Left lobe of liver (tissue), 2 donors: ENCODE results near the gene UPF3A. TPM values are rescaled to one million over a fixed set of nuclear protein-coding genes. Genes with fewer than 3 reads are reported as not detected.
A peak's percentile ranks its signal among the peaks of the same experiment; 100 is the strongest.
"Not testable (repeated sequence)": the region's sequence is repeated elsewhere in the genome, so short reads cannot be mapped to it uniquely, and the experiment has no call there.

Experiments used
- ATAC-seq: fragments of 200-7000 bp; cut with Tn5 transposase; one replicate; pipeline ENCODE4 v1.9.1; 2020; ENCODE audit warnings: mild to moderate bottlenecking, moderate library complexity
- DNase-seq: peaks from one replicate; pipeline ENCODE4 v3.0.0-alpha.2; 2020; ENCODE audit warnings: low spot score
- total RNA-seq: library from RNA; stranded (reverse); gene quantifications from one replicate; pipeline ENCODE4 v1.2.1, GENCODE V29; 2021
- donor health status: DM: no; HTN: no; CAD: no; lungs with moderate emphysema.
- donor health status: DM: no; HTN: yes; CAD: no.

UPF3A gene
- total RNA-seq, 1 donor from 2014 or later, result 22.0 TPM

DNA sequence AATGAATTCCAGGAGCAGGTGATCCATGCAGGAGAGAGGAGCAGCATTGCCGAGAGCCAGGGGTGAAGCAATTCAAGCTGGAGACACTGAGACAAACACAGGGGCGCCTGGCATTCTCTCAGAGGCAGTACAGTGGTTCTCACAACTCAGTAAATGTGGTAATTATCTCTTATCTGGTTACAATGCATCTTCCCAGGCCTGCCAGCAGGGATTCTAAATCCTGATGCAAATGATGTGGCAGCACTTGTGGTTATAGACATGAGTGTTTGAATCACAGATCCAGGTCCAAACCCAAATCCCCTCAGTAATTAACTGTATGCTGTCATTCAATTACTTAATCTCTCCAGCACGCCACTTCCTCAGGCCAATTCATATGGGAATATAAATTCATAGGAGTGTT lies 52.5 kb downstream of the UPF3A start:
- not testable (repeated sequence) for ATAC-seq, DNase-seq

DNA sequence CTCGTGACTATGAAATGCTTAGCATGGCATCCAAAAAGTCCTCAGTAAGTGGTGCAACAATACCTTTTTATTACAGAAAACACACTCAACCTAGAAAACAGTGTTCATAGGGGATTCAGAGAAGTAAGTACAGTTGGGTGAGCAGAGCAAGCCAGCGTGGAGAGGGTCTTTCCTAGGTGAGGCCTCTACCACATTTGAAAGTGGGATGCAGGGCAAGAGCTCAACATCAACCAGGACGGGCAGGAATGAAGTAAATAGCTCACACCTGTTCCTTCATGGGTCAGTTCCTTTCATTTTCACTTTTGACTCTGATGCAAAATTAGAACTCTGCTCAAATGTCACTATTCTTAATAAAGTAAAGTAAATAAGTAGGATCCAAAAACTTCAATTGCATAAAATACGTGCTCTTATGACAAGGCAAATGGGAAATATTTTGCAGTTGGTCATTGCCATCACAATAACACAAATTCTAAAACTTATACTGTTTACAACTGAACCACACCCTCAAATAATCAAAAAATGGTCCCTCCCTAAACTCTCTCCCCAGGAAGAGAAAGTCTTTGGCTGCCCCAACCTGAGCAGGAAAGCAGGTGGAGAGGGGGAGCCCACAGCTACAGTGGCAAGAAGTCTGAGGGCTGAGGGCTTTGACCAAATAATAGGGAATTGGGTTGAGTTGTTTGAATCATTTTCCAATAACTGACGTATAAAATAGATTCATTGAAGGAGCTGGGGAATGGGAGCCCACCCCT lies 53.1 kb downstream of the UPF3A start:
- ATAC-seq (no peak), DNase-seq (no peak)

DNA sequence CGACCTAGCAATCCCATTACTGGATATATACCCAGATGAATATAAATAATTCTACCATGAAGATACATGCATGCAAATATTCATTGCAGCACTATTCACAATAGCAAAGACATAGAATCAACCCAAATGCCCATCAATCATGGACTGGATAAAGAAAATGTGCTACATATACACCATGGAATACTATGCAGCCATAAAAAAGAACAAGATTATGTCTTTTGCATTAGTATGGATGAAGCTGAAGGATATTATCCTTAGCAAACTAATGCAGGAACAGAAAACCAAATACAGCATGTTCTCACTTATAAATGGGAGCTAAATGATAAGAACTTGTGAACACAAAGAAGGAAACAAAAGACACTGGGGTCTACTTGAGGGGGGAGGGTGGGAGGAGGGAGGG lies 55.1 kb downstream of the UPF3A start:
- ATAC-seq, DNase-seq: not testable (repeated sequence)

DNA sequence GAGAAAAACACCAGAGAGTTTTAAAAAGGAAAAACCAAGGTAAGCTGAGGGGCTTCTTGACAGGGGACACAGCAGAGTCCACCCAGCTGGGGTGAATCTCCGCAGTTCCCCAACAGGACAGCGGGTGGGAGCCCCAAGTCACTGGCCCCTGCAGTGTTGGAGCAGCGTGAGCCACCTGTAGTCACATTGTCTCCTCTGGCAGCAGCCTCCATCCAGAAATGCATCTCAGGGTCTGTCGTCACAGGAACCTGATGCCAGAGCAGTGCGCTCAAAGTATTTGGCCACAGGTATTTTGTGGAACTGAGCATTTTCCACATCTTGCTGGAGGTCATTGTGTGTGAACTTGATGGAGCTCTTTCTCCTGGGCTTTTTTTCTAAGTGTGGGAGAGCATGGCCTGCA lies 57.6 kb downstream of the UPF3A start:
- DNase-seq, result no peak
- no peak for ATAC-seq

DNA sequence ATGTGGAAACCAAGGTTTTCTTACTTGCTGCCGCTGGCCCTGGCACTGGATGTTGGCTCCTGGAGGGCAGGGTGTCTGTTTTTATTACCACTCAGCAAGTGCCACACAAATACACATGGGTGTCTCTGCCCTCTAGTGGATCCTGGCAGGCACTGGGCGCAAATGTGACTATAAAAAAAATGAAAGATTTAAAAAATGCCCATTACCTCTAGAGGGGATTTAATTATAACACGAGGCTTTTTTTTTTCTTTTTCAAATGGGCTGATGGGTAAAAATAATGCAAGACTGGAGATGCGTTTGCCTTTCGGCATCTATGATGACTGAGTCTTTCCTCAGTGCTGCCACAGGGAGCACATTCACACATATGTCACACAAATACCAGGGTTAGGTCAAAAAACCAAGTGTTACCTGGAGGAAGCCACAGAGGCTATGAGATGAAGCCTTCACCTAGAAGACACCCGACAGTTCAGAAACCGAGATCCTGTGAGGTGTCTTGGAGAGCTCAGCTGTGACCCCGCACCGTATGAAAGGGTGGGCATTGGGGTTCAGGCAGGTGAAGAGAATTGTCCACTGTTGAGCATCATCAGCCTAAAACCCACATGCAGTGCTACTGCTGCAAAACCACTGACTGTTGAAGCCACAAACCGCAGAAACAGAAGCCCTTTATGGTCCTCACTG lies 58.6 kb downstream of the UPF3A start:
- peak; percentile 89 for ATAC-seq
- DNase-seq, result peak; percentile 63

DNA sequence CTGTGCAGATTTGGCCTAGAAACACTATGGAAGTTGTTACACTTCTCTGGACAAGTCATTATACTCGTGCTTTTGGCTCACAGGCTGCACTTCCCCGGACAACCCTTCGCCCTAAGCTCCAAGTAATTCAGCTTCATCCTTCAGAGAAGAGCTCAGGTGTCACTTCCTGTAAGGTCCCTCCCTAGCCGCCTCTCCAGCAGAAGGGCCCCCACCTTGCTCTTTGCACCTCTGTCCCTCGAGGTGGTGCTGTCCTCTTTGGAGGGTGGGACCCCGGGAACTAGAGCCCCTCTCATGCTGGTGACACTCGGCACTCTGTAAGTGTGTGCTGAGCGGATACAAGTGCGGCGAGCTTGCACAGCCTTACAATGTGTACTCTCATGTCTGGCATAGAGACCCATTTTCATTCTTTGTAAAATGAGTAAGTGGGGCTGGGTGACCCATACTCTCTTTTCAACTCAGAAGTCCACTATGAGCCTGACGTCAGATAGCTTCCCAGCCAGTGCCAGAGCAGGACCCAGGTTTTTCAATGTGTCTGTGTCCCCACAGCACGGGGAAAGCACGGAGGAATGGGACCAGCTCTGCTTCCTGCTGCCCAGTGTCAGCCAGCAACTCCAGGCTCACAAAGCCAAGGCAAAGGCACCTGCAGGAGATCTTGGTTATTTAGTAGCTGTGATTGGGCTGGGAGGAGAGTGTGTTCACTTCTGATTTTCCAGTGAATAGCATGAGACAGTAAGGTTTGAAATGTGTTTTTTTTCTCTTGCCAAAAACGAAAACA lies 59.8 kb downstream of the UPF3A start:
- no peak for ATAC-seq
- DNase-seq, result no peak

DNA sequence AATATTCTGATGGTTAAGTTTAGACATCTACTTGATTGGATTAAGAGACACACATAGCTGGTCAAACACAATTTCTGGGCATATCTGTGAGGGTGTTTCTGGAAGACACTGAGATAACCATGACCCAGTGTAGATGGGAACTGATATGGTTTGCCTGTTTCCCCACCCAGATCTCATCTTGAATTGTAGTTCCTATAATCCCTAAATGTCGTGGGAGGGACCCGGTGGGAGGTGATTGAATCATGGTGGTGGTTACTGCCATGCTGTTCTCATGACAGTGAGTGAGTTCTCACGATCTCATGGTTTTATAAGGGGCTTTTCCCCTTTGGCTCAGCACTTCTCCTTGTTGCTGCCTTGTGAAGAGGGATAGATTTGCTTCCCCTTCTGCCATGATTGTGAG lies 65.9 kb downstream of the UPF3A start:
- not testable (repeated sequence) for ATAC-seq, DNase-seq

DNA sequence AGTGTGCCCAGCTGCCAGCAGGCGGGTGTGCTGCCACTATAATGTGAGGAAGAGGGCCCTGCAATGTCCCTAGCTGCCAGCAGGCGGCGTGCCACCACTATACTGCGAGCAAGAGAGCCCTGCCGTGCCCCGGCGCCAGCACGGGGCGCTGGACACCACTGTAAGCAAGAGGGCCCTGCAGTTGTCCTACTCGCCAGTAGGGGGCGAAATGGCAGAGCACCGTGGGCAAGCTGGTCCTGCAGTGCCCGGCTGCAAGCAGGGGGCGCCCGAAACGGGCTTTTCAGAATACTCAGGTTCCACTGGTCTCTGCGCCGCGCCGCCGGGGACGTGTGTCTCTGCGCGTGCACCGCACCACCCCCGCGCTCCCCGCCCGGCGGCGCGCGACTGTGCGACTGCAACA lies 71.4 kb downstream of the UPF3A start:
- DNase-seq, result not testable (repeated sequence)

DNA sequence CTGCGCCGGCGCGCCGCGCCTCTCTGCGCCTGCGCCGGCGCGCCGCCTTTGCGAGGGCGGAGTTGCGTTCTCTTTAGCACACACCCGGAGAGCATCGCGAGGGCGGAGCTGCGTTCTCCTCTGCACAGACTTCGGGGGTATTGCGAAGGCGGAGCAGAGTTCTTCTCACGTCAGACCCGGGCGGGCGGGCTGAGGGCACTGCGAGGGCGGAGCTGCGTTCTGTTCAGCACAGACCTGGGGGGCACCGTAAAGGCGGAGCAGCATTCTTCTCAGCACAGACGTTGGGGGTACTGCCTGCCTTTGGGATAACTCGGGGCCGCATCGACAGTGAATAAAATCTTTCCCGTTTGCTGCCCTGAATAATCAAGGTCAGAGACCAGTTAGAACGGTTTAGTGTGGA lies 72.0 kb downstream of the UPF3A start:
- not testable (repeated sequence) for ATAC-seq, DNase-seq

More for the DNA sequence above, 71.4 kb downstream of the UPF3A start:
- not testable (repeated sequence) for ATAC-seq

Other genes with a start within 250 kb of the UPF3A start
- 4.5 TPM for gene RASA3, start 149.0 kb upstream of the UPF3A start, total RNA-seq
- not detected for gene CFAP97D2, start 102.3 kb upstream of the UPF3A start, total RNA-seq
- gene CDC16, start 46.7 kb upstream of the UPF3A start, total RNA-seq, result 28.1 TPM
- gene CHAMP1, start 32.9 kb downstream of the UPF3A start, total RNA-seq, result 8.8 TPM